Dendritic cell treated with granulocyte-macrophage colony-stimulating factor and Interleukin-4, amounts not matched to agents 40 ng/mL and 50 ng/mL, for 4 days (primary cell): Measurements from ENCODE around the gene CBFA2T3.

Source experiments
- H3K27ac Mint-ChIP-seq: one replicate; pipeline ENCODE4 v1.8.0; 2022; ENCODE audit warnings: mild to moderate bottlenecking, mixed read lengths
- H3K27me3 Mint-ChIP-seq: one replicate; pipeline ENCODE4 v1.8.0; 2022; ENCODE audit warnings: mild to moderate bottlenecking, mixed read lengths
- H3K36me3 Mint-ChIP-seq: one replicate; pipeline ENCODE4 v1.8.0; 2022; ENCODE audit warnings: low read depth, mixed read lengths
- H3K4me1 Mint-ChIP-seq: one replicate; pipeline ENCODE4 v1.8.0; 2022; ENCODE audit warnings: low read depth, mixed read lengths
- H3K4me3 Mint-ChIP-seq: one replicate; pipeline ENCODE4 v1.8.0; 2022; ENCODE audit warnings: mild to moderate bottlenecking, moderate library complexity, mixed read lengths
- H3K9me3 Mint-ChIP-seq: one replicate; pipeline ENCODE4 v1.8.0; 2022; ENCODE audit warnings: mixed read lengths
- intact Hi-C: fragments of 100-400 bp; cut with micrococcal nuclease; formaldehyde crosslinking; loops from one replicate; pipeline ENCODE4 v1.15.0; 2022

Gene CBFA2T3

DNA sequence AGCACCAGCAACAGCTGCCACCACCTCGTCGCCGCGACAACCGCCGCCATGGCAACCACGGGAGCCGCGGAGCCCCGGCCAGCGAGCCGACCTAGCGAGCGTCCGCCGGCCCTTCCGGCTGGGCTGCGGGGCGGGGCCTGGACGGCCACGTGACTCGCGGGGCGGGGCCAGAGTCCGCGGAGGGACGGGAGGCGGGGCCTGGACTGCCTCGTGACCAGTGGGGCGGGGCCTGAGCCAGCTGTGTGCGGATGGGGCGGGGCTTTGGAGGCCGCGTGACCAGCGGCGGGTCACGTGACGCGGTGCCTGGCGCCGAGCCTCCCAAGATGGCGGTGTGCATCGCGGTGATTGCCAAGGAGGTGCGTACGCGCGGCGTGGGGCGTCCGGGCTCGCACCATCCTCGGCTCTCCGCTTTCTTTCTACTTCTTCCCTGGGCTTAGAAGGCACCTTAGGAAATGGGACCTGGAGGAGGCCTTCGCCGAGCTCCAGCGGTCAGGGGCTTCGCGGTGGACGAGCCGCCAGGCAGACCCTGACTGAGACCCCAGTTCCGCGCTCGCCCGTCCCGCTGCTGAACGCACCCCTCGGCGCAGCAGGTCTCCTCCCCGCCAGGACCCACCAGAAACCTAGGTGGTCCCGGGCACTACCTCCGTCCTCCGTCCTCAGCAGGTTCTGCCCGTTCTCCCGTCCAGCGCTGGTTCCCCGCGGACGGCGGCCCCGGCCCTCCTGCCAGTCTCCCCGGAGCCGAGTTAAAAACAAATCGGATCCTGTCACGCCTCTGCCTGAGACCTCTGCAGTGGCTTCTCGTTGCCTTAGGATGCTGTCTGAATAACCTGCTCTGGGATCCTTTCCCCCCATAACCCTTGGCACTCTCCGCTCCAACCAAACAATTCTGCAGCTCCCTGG lies 119.9 kb downstream of the CBFA2T3 start, which contains the start of the genes GALNS and TRAPPC2L:
Gene GALNS (minus strand): TSS at position 120 of the 900 bp plus-strand sequence. CDS start 70 bp downstream, at position 50.
Gene TRAPPC2L (plus strand): TSS at position 300 of the 900 bp plus-strand sequence. CDS start 24 bp downstream, at position 324.
- H3K36me3 Mint-ChIP-seq = peaks cover 57% of the 10 kb centered on the region
- intact Hi-C loops = loop anchor here (2.0 kb wide), 3 partner anchors 44 to 360 kb away; partner anchors contain the start of genes PIEZO1 and ZNF778
- peak within 1 kb of the TSS; percentile 83 for H3K27ac Mint-ChIP-seq
- no peaks in the 10 kb centered on the region for H3K27me3 Mint-ChIP-seq
- H3K4me1 Mint-ChIP-seq = peaks cover 62% of the 10 kb centered on the region
- H3K4me3 Mint-ChIP-seq = peak within 1 kb of the TSS; percentile 90
- no peaks in the 10 kb centered on the region for H3K9me3 Mint-ChIP-seq

DNA sequence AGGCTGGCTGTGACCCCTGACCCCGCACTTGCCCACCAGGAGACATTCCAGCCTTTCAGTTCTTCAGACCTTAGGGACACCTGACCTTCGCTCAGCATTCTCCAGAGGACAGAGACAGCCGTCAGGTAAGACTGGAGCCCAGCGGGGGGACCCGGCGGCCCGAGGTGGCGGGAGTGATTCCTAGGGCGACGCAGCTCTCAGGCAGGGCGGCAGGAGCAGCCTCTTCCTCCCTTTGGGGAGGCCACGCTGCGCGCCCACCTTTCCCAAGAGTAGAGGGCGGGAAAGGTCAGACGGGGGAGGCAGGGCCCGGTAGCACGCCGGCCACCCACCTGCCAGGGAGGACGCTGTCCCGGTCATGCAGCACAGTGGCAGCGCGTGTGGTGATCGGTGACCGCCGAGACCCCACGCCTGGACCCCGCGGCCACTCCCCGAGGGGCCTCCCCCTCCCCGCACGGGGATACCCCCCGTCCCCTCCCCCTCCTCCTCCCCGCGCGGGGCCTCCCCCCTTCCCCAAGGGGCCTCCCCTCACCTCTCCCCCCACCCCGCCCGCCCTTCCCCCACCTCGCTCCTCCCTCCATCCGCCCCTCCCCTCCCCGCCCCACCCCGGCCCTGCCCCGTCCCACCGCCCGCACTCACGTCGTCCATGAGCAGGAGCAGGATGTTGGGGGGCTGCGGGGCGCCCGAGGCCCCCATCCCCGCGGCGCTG lies 120.7 kb downstream of the CBFA2T3 start:
- H3K4me1 Mint-ChIP-seq = peaks cover 68% of the 10 kb centered on the region
- peak overlapping the region; percentile 90 for H3K4me3 Mint-ChIP-seq
- no peaks in the 10 kb centered on the region for H3K9me3 Mint-ChIP-seq
- H3K27me3 Mint-ChIP-seq = no peaks in the 10 kb centered on the region
- intact Hi-C loops = loop anchor here (2.0 kb wide), 3 partner anchors 43 to 361 kb away; partner anchors contain the start of genes PIEZO1 and ZNF778
- peak overlapping the region; percentile 83 for H3K27ac Mint-ChIP-seq
- peaks cover 57% of the 10 kb centered on the region for H3K36me3 Mint-ChIP-seq

DNA sequence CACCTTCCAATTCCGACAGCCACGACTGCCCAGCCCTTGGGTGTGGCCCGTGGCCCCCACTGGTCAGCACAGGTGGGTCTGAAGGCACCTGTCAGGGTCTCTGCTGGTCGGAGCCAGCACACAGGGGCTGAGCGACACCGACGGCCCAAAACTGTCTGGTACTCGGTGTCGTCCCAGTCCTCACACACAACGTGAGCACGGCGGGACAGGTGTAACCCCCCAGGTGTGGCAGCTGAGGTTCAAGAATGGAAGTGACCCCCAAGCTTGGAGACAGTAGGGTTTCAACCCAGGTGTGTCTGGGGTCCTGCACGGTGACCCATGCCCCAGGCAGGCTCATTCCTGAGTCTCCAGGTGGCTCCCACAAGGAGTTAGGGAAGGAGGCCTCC lies 121.3 kb downstream of the CBFA2T3 start:
- Mint-ChIP-seq H3K9me3 (no peaks in the 10 kb centered on the region), H3K4me3 (peak overlapping the region; percentile 75), H3K27ac (peak overlapping the region; percentile 69), H3K4me1 (peaks cover 70% of the 10 kb centered on the region), H3K27me3 (no peaks in the 10 kb centered on the region), H3K36me3 (peaks cover 57% of the 10 kb centered on the region)
- intact Hi-C loops = loop anchor here (2.0 kb wide), 3 partner anchors 43 to 361 kb away; partner anchors contain the start of genes PIEZO1 and ZNF778

DNA sequence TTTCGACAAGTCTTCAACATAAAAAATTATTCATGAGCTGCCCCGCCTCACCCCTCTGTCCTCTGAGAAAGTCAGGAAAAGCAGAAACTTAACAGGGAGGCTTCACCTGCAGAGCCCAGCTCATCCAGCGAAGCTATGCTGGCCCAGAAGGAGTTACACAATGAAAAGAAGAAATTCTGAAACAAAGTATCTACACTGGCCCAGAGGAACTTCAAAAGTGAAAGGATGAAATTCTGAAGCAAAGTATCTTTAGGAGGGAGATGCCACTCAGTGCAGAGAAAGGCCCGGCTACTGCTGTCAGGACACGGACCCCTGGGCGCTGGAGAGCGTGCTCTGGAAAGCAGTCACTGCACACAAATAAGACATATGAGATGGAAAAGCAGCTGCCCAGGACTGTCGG lies 121.8 kb downstream of the CBFA2T3 start:
- Mint-ChIP-seq H3K27me3 (no peaks in the 10 kb centered on the region), H3K4me3 (peak overlapping the region; percentile 72), H3K4me1 (peaks cover 70% of the 10 kb centered on the region), H3K27ac (peak overlapping the region; percentile 69), H3K9me3 (no peaks in the 10 kb centered on the region), H3K36me3 (peaks cover 57% of the 10 kb centered on the region)
- intact Hi-C loops = no loop called here

DNA sequence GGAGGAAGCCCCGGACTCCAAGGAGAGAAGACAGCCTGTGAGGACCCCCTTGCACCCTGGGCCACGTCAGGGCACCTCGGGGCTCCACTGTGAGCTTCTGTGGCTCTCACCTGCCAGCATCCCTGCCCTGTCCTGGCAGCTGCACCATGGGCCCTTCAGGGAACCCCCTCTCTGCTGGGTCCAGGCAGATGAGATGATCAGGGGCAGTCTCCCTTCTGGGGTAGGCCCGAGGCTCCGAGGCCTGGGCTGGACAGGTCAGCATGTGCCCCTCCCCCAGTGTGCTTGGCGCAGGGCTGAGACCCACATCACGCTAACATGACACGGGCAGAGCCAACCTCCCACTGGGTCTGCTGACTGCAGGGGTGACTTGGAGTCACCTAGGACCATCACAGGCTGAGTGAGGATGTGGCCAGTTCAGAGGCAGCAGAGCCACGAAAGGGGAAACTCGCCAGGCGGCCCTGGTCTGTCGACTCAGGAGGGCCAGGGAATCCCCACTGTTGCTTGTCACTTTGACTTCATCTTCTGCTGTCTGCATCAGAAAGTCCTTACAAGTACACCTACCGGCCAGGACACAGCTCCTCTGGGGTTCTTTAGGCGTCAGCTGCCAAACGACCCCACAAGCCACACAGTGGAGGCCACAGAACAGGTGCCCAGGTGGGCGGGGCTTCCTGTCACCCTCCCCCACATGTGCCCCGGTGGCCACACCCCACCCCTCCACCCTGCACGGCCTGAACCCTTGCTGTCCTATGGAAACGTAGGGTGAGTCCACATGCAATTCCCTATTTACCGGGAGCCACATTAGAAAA lies 122.5 kb downstream of the CBFA2T3 start:
- H3K27me3 Mint-ChIP-seq = no peaks in the 10 kb centered on the region

DNA sequence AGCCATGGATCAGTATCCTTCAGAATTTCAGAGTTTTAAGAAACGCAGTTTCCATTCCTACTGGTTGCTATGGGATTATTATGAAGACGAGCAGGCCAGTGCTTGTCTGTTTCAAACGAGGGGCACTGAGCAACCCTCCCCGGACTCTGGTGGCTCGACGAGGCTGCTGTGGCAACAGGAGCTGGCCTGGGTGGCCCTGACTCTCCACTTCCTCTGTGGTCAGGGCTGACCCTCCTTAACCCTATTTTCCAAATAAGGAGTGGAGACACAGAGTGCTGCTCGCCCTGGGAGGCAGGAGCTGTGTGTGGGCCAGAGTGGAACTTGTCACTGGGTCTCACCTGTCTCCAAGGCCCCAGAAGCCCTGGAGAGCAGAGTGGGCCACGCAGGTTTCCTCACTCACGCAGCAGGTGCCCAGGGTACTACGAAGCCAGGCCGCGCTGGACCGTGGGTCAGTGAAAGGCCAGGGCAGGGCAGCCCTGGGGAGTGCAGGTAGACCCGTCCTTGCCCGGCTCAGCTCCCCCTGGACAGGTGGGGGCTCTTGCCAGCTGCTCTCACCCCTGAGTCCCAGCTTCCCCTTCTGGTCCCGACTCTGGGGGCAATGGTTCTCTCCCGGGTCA lies 123.6 kb downstream of the CBFA2T3 start:
- H3K9me3 Mint-ChIP-seq = no peaks in the 10 kb centered on the region
- peak overlapping the region; percentile 69 for H3K27ac Mint-ChIP-seq
- H3K4me1 Mint-ChIP-seq = peaks cover 56% of the 10 kb centered on the region
- peak overlapping the region; percentile 2 for H3K4me3 Mint-ChIP-seq
- H3K27me3 Mint-ChIP-seq = no peaks in the 10 kb centered on the region
- H3K36me3 Mint-ChIP-seq = peaks cover 58% of the 10 kb centered on the region
- intact Hi-C loops = no loop called here

More for the DNA sequence above, 122.5 kb downstream of the CBFA2T3 start:
- intact Hi-C loops = no loop called here
- peaks cover 66% of the 10 kb centered on the region for H3K4me1 Mint-ChIP-seq
- peak overlapping the region; percentile 32 for H3K4me3 Mint-ChIP-seq
- no peaks in the 10 kb centered on the region for H3K9me3 Mint-ChIP-seq
- H3K36me3 Mint-ChIP-seq = peaks cover 57% of the 10 kb centered on the region
- H3K27ac Mint-ChIP-seq = peak overlapping the region; percentile 69

DNA sequence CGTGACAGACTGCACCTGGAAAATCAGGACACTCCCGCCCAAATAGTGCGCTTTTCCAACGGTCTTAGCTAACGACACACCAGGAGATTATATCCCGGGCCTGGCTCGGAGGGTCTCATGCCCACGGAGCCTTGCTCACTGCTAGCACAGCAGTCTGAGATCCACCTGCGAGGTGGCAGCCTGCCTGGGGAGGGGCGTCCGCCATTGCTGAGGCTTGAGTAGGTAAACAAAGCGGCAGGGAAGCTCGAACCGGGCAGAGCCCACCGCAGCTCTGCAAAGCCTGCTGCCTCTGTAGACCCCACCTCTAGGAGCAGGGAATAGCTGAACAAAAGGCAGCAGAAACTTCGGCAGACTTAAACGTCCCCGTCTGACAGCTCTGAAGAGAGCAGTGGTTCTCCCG lies 125.4 kb downstream of the CBFA2T3 start:
- peaks cover 67% of the 10 kb centered on the region for H3K36me3 Mint-ChIP-seq
- H3K4me1 Mint-ChIP-seq = peaks cover 45% of the 10 kb centered on the region
- H3K27ac Mint-ChIP-seq = no peak overlapping the region
- intact Hi-C loops = no loop called here
- H3K4me3 Mint-ChIP-seq = no peak overlapping the region
- no peaks in the 10 kb centered on the region for H3K9me3 Mint-ChIP-seq
- H3K27me3 Mint-ChIP-seq = no peaks in the 10 kb centered on the region

DNA sequence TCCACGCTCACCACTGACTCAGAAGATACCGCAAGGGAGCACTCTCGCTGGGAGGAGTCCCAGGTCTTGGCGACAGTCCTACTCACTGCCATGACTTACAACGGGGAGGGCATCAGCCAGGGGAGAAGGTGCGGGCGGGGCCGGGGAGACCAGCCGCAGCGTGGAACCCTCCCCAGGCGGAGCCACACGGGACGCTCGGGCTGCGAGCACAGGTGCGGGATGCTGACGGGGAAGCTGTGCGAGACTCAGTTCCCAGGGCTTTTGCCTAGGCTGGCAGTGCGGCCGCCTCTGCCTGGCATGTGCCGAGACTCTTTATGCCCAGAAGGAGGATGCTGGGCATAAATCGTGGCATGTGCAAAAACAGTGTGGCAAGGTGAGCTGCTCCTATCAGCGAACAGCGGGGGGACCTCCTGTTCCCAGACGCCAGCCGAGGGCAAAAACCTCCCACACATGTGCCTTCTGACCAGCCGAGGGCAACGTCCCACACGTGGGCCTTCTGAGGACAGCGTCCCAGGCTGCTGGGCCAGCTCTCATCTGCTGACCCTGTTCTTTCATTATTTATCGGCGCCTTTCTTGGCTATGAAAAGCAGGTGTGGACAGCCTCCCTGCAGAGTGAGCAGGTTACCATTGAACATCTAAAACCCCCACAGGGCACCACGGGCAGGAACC lies 126.3 kb downstream of the CBFA2T3 start:
- intact Hi-C loops = no loop called here

DNA sequence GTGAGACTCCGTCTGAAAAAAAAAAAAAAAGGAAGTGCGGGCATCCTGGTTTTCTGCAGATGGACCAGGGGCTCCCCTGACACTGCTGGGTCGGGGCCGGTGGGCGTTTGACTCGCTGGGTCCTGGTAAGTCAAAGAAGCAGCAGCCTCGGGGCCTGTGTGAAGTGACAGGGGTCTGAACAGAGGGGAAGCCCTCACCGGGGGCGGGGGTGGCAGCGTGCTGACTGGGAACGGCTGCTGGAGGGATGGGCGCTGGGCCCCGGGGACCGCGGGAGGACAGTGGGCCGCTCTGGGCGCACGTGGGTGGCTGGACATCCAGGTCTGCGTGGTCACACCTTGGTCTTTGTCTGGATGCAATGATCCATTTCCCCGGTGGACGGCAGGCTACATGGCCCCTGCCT lies 128.4 kb downstream of the CBFA2T3 start:
- peaks cover 74% of the 10 kb centered on the region for H3K36me3 Mint-ChIP-seq
- peaks cover 26% of the 10 kb centered on the region for H3K4me1 Mint-ChIP-seq
- no peak overlapping the region for H3K27ac Mint-ChIP-seq
- H3K4me3 Mint-ChIP-seq = no peak overlapping the region
- H3K27me3 Mint-ChIP-seq = no peaks in the 10 kb centered on the region
- no peaks in the 10 kb centered on the region for H3K9me3 Mint-ChIP-seq
- intact Hi-C loops = no loop called here

More for the DNA sequence above, 126.3 kb downstream of the CBFA2T3 start:
- H3K9me3 Mint-ChIP-seq = no peaks in the 10 kb centered on the region
- no peak overlapping the region for H3K27ac Mint-ChIP-seq
- peaks cover 47% of the 10 kb centered on the region for H3K4me1 Mint-ChIP-seq
- no peak overlapping the region for H3K4me3 Mint-ChIP-seq
- H3K36me3 Mint-ChIP-seq = peaks cover 68% of the 10 kb centered on the region
- no peaks in the 10 kb centered on the region for H3K27me3 Mint-ChIP-seq

DNA sequence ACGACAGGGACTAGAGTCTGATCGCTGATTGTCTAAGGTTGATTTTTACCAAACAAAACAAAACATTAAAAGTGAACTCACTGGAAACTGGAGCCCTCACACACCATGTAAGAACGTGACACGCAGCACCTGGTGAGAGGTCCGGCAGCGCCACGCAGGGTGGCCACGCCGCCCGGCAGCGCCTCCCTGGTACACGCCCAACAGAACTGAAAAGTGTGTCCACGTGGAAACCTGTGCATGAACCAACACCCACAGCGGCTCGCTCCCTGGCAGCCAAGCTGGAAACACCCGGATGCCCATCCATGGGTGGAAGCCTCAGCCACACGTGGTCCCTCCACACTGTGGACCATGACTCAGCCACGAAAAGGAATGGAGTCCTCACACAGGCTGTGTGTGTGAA lies 129.4 kb downstream of the CBFA2T3 start:
- Mint-ChIP-seq H3K27ac (no peak overlapping the region), H3K9me3 (no peaks in the 10 kb centered on the region), H3K27me3 (no peaks in the 10 kb centered on the region), H3K4me3 (no peak overlapping the region), H3K36me3 (peaks cover 82% of the 10 kb centered on the region), H3K4me1 (peaks cover 20% of the 10 kb centered on the region)
- intact Hi-C loops = no loop called here

DNA sequence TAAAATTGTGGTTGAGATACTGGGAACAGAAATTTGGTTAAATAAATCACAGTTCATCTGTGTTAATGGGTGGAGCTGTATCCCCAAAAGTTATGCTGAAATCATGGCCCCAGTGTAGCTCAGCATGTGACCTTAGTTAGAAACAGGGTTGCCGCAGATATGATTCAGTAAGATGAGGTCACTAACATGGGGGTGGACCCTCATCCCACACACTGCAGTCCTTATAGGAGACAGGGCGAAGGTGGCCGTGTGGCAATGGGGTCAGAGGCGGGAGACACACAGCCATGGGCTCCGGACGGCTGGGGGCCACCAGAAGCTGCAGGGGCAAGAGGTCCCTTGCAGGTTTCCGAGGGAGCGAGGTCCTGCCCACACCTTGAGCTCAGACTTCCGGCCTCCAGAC lies 130.9 kb downstream of the CBFA2T3 start:
- Mint-ChIP-seq H3K36me3 (peaks cover 82% of the 10 kb centered on the region), H3K4me1 (peaks cover 19% of the 10 kb centered on the region), H3K4me3 (no peak overlapping the region), H3K27ac (no peak overlapping the region), H3K27me3 (no peaks in the 10 kb centered on the region), H3K9me3 (no peaks in the 10 kb centered on the region)
- intact Hi-C loops = no loop called here

DNA sequence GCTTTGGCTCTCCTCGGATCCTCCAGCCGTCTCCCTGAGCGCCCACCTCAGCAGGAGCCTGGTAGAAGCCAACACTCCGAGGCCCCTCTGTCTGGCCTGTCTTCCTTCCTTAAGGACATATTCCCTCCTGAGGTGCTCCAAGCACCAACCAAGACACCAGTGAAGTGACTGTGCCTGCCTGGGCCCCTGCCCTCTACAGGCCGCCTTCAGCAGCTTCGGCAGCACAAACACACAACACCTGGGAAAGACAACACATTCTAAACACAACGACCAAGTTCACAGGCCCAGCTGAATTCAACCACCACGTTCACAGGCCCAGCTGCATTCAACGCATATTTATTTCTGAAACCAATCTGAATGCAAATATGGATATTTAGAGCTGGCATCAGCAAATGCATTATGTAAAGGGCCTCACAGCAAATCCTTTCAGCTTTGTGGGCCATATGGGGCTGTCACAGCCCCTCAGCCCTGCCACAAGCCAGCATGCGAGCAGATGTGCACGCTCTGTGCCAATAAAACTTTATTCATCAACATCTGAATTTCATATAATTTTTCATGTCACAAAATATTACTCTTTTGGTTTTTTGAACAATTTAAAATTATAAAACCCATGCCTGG lies 132.5 kb downstream of the CBFA2T3 start:
- Mint-ChIP-seq H3K36me3 (peaks cover 82% of the 10 kb centered on the region), H3K4me1 (peaks cover 34% of the 10 kb centered on the region), H3K9me3 (no peaks in the 10 kb centered on the region), H3K27me3 (no peaks in the 10 kb centered on the region), H3K27ac (no peak overlapping the region), H3K4me3 (no peak overlapping the region)
- intact Hi-C loops = no loop called here
